ENCODE data around the gene PLPP3. TPM values are rescaled to one million over a fixed set of nuclear protein-coding genes. Genes with fewer than 3 reads are reported as not detected.
A peak's percentile ranks its signal among the peaks of the same experiment; 100 is the strongest.
"Not testable (repeated sequence)": the region's sequence is repeated elsewhere in the genome, so short reads cannot be mapped to it uniquely, and the experiment has no call there.

The PLPP3 gene
- total and polyA plus RNA-seq, 4 donors: 123 to 253 (median 176) TPM

DNA sequence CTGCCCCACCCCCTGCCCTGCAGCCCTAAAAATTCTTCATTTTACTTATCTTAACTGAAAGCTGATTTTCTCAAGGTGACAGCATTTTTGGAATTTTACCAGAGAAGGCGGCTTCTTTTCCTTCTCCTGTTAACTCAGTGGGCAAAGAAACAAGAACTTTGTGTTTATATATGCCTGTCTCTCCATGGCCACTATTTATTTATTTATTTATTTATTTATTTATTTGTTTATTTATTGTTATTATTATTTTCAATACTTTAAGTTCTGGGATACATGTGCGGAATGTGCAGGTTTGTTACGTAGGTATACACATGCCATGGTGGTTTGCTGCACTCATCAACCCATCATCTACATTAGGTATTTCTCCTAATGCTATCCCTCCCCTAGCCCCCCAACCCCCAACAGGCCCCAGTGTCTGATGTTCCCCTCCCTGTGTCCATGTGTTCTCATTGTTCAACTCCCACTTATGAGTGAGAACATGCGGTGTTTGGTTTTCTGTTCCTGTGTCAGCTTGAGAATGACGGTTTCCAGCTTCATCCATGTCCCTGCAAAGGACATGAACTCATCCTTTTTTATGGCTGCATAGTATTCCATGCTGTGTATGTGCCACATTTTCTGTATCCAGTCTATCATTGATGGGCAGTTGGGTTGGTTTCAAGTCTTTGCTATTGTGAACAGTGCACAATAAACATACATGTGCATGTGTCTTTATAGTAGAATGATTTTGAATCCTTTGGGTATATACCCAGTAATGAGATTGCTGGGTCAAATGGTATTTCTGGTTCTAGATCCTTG lies 16.2 kb upstream of the PLPP3 start:
- 100% methylated on average over 2 of the region's 5 CpGs for WGBS (ENCODE audit: insufficient coverage)
- not testable (repeated sequence) for H3K36me3 ChIP-seq (ENCODE audit: control insufficient read depth, insufficient read depth, low read length)

DNA sequence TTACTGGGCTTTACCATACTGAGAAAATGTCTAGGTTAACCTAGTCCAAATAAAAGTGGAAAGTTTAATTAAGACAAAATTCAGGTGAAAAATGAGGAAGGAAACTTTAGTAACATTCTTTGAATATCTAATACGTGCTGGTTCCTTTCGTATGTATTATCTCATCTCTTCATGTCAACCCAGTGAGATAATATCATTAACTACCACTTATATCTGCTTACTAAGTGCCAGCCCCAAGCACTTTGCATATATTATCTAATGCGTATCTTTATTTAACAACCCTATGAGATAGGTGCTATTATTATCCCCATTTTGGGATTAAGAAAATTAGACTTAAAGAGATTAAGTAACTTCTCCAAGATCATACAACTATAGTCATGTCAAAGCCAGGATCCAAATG lies 12.5 kb upstream of the PLPP3 start:
- no peaks in the 10 kb centered on the region for H3K4me1 ChIP-seq (ENCODE audit: control insufficient read depth, insufficient read depth, low read length)
- no peaks in the 10 kb centered on the region for H3K36me3 ChIP-seq (ENCODE audit: control insufficient read depth, insufficient read depth, low read length)
- no peak overlapping the region for H3K27ac ChIP-seq (ENCODE audit: low read depth, low read length)
- no peak for DNase-seq (ENCODE audit: low read depth in 4 of 6, low spot score in 6 of 6)
- no peaks in the 10 kb centered on the region for H3K9me3 ChIP-seq (ENCODE audit: control insufficient read depth, insufficient read depth, low read length)
- no peaks in the 10 kb centered on the region for H3K27me3 ChIP-seq (ENCODE audit: control insufficient read depth, insufficient read depth, low read length)
- no peak overlapping the region for H3K4me3 ChIP-seq (ENCODE audit: low read depth, low read length)
- 71% methylated on average over 2 of the region's 3 CpGs for WGBS (ENCODE audit: insufficient coverage)

More for the DNA sequence above, 16.2 kb upstream of the PLPP3 start:
- not testable (repeated sequence) for H3K4me3 ChIP-seq (ENCODE audit: low read depth, low read length); H3K9me3 ChIP-seq (ENCODE audit: control insufficient read depth, insufficient read depth, low read length); H3K4me1 ChIP-seq (ENCODE audit: control insufficient read depth, insufficient read depth, low read length); DNase-seq (ENCODE audit: low read depth in 4 of 6, low spot score in 6 of 6); H3K27ac ChIP-seq (ENCODE audit: low read depth, low read length); H3K27me3 ChIP-seq (ENCODE audit: control insufficient read depth, insufficient read depth, low read length)

DNA sequence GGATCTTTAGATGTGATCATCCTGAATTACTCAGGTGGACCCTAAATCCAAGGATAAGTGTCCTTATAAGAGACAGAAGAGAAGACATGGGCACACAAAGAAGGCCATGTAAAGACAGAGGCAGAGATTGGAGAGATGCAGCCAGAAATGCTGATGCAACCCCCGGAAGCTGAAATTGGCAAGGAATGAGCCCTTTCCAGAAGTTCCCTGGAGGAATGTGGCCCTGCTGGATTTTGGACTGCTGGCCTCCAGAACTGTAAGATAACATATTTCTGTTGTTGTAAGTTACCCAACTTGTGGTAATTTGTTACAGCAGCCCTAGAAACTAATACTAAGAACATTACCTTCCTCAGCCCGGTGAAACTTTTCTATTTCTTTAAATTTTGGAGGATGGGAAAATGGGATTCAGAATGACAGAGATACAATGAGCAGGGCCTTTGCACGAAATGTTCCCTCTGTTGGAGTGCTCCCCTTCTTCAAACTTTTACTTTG lies 11.2 kb upstream of the PLPP3 start:
- H3K4me3 ChIP-seq (ENCODE audit: low read depth, low read length): no peak overlapping the region
- 91% methylated on average over 2 of the region's 3 CpGs for WGBS (ENCODE audit: insufficient coverage)
- no peaks in the 10 kb centered on the region for H3K36me3 ChIP-seq (ENCODE audit: control insufficient read depth, insufficient read depth, low read length)
- H3K4me1 ChIP-seq (ENCODE audit: control insufficient read depth, insufficient read depth, low read length): no peaks in the 10 kb centered on the region
- DNase-seq (ENCODE audit: low read depth in 4 of 6, low spot score in 6 of 6): no peak
- H3K9me3 ChIP-seq (ENCODE audit: control insufficient read depth, insufficient read depth, low read length): no peaks in the 10 kb centered on the region
- H3K27ac ChIP-seq (ENCODE audit: low read depth, low read length): no peak overlapping the region
- H3K27me3 ChIP-seq (ENCODE audit: control insufficient read depth, insufficient read depth, low read length): no peaks in the 10 kb centered on the region

DNA sequence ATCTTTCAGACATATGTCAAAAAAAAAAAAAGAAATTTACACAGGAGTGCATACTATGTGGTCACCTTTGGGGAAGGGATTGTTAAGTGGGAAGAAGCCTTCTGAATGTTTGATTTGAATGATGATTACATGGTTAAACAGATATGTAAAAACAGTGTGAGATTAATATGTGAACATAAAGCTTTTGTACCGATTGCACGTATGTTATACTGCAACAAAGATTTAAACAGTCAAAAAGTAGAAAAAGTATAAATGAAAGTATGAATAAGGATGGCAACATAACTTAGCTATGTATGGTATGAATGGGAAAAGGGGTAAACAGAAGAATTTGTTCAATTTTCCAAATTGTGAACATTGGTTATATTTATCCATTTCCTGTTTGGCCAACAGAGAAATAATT lies 10.0 kb upstream of the PLPP3 start:
- Histone ChIP-seq H3K27ac (ENCODE audit: low read depth, low read length) (no peak overlapping the region), H3K9me3 (ENCODE audit: control insufficient read depth, insufficient read depth, low read length) (no peaks in the 10 kb centered on the region), H3K4me1 (ENCODE audit: control insufficient read depth, insufficient read depth, low read length) (no peaks in the 10 kb centered on the region), H3K36me3 (ENCODE audit: control insufficient read depth, insufficient read depth, low read length) (no peaks in the 10 kb centered on the region), H3K4me3 (ENCODE audit: low read depth, low read length) (no peak overlapping the region), H3K27me3 (ENCODE audit: control insufficient read depth, insufficient read depth, low read length) (no peaks in the 10 kb centered on the region)
- DNase-seq (ENCODE audit: low read depth in 4 of 6, low spot score in 6 of 6): no peak
- 100% methylated on average over 2 of the region's 2 CpGs for WGBS (ENCODE audit: insufficient coverage)

DNA sequence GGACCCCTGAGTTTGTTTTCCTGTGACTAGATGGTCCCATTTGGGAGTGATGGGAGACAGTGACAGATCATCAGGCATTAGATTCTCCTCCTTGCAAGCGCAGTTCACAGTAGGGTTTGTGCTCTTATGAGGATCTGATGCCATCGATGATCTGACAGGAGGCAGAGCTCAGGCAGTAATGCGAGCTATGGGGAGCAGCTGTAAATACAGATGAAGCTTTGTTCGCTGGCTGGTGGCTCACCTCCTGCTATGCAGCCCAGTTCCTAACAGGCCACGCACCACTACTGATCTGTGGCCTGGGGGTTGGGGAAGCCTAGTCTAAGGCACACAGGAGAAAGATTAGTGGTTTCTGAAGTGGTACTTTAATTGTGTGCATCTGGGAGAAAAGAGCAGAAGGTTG lies 7.1 kb upstream of the PLPP3 start:
- Histone ChIP-seq H3K9me3 (ENCODE audit: control insufficient read depth, insufficient read depth, low read length) (no peaks in the 10 kb centered on the region), H3K36me3 (ENCODE audit: control insufficient read depth, insufficient read depth, low read length) (no peaks in the 10 kb centered on the region), H3K27me3 (ENCODE audit: control insufficient read depth, insufficient read depth, low read length) (no peaks in the 10 kb centered on the region), H3K4me3 (ENCODE audit: low read depth, low read length) (no peak overlapping the region), H3K4me1 (ENCODE audit: control insufficient read depth, insufficient read depth, low read length) (no peaks in the 10 kb centered on the region), H3K27ac (ENCODE audit: low read depth, low read length) (no peak overlapping the region)
- no peak for DNase-seq (ENCODE audit: low read depth in 4 of 6, low spot score in 6 of 6)
- WGBS (ENCODE audit: insufficient coverage): 74% methylated on average over 4 of the region's 5 CpGs

DNA sequence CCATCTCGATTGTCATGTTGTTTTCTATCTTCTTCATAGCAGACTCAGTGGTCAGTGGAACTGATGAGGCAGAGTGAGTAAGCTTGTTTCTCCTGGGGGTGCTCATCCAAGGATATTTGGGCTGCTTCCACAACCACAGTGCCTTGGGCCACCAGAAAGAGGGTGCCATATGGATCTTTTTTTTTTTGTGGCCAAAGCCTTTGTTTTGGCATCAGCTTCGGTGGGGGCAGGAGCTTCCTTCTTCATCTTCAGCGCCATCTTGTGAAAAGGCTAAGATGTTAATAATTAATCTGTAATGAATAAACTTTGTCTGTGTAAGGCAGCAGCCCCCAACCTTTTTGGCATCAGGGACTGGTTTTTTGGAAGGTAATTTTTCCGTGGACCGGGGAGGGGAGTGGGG lies 6.6 kb upstream of the PLPP3 start:
- 33% methylated on average over 1 of the region's 5 CpGs for WGBS (ENCODE audit: insufficient coverage)
- H3K27ac ChIP-seq (ENCODE audit: low read depth, low read length): no peak overlapping the region
- no peaks in the 10 kb centered on the region for H3K9me3 ChIP-seq (ENCODE audit: control insufficient read depth, insufficient read depth, low read length)
- no peak overlapping the region for H3K4me3 ChIP-seq (ENCODE audit: low read depth, low read length)
- no peaks in the 10 kb centered on the region for H3K27me3 ChIP-seq (ENCODE audit: control insufficient read depth, insufficient read depth, low read length)
- no peak for DNase-seq (ENCODE audit: low read depth in 4 of 6, low spot score in 6 of 6)
- no peaks in the 10 kb centered on the region for H3K4me1 ChIP-seq (ENCODE audit: control insufficient read depth, insufficient read depth, low read length)
- H3K36me3 ChIP-seq (ENCODE audit: control insufficient read depth, insufficient read depth, low read length): no peaks in the 10 kb centered on the region

DNA sequence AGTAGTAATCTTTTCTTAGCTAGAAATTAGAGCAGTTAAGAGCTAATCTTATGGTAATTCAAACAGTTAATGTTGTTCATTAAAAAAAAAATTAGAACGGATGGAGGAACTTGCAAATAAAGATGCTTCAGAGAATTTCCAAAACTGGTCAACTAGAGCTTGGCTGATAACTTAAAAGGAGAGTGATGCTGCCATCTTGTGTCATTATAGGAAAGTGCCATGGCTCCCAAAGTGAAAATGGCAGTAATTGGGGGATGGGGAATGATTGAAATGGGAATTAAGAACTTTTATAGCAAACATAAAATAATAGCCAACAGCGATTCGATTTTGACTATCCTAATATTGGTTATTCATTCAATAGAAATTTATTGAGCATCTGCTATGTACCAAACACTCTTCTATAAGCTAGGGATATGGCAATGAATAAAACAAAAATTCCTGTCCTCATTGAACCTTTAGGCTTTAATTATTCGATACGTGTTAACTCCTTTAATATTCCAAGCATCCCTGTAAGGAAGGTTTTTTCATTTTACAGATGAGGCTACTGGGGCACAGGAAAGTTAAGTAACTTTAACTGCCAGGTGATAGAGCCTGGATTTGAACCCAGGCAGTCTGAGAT lies 5.7 kb upstream of the PLPP3 start:
- Histone ChIP-seq H3K9me3 (ENCODE audit: control insufficient read depth, insufficient read depth, low read length) (no peaks in the 10 kb centered on the region), H3K4me1 (ENCODE audit: control insufficient read depth, insufficient read depth, low read length) (no peaks in the 10 kb centered on the region), H3K27ac (ENCODE audit: low read depth, low read length) (no peak overlapping the region), H3K27me3 (ENCODE audit: control insufficient read depth, insufficient read depth, low read length) (no peaks in the 10 kb centered on the region), H3K36me3 (ENCODE audit: control insufficient read depth, insufficient read depth, low read length) (no peaks in the 10 kb centered on the region), H3K4me3 (ENCODE audit: low read depth, low read length) (no peak overlapping the region)
- DNase-seq (ENCODE audit: low read depth in 4 of 6, low spot score in 6 of 6): peak in 2 of 6 donors; percentile 88 to 93
- 0% methylated on average over 1 of the region's 5 CpGs for WGBS (ENCODE audit: insufficient coverage)

DNA sequence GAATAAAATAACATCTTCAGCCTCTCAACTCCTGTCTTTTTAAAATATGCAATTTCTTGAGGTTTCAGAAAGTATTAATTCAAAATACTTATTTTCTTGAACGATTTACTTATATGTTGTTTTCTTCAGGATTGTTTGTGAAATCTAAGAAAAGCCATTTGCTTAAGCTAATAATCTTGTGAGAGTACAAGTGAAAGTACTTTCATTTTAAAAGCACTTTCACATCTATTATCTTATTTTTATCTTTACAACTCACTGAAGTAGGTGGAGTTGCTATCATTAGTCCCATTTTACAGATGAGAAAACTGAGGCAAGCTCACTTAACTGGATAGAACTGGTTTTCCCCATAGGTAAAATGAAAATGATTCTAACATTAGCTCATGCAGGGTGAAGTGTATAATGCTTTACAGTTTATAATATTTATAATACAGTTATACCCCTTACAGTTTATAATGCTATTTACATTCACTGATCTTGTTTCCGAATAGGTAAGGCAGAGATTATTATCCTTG lies 4.7 kb upstream of the PLPP3 start:
- H3K4me3 ChIP-seq (ENCODE audit: low read depth, low read length): no peak overlapping the region
- H3K27me3 ChIP-seq (ENCODE audit: control insufficient read depth, insufficient read depth, low read length): no peaks in the 10 kb centered on the region
- H3K9me3 ChIP-seq (ENCODE audit: control insufficient read depth, insufficient read depth, low read length): no peaks in the 10 kb centered on the region
- H3K4me1 ChIP-seq (ENCODE audit: control insufficient read depth, insufficient read depth, low read length): no peaks in the 10 kb centered on the region
- no peaks in the 10 kb centered on the region for H3K36me3 ChIP-seq (ENCODE audit: control insufficient read depth, insufficient read depth, low read length)
- WGBS (ENCODE audit: insufficient coverage): no CpG with 5 or more reads among the region's 2 CpGs
- DNase-seq (ENCODE audit: low read depth in 4 of 6, low spot score in 6 of 6): no peak
- no peak overlapping the region for H3K27ac ChIP-seq (ENCODE audit: low read depth, low read length)

DNA sequence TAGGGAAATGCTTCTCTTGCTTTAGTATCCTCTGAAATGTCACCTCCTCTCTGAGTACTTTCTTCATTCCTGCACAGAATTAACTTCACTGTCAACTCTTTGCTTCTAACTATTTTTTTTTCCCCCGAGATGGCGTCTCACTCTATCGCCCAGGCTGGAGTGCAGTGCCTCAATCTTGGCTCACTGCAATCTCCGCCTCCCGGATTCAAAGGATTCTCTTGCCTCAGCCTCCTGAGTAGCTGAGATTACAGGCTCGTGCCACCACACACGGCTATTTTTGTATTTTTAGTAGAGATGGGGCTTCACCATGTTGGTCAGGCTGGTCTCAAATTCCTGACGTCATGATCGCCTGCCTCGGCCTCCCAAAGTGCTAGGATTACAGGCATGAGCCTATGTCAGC lies 1.4 kb upstream of the PLPP3 start:
- Histone ChIP-seq H3K27me3 (ENCODE audit: control insufficient read depth, insufficient read depth, low read length) (no peaks in the 10 kb centered on the region), H3K36me3 (ENCODE audit: control insufficient read depth, insufficient read depth, low read length) (no peaks in the 10 kb centered on the region), H3K9me3 (ENCODE audit: control insufficient read depth, insufficient read depth, low read length) (no peaks in the 10 kb centered on the region), H3K4me3 (ENCODE audit: low read depth, low read length) (no peak overlapping the region), H3K27ac (ENCODE audit: low read depth, low read length) (no peak overlapping the region), H3K4me1 (ENCODE audit: control insufficient read depth, insufficient read depth, low read length) (peaks cover 8% of the 10 kb centered on the region)
- DNase-seq (ENCODE audit: low read depth in 4 of 6, low spot score in 6 of 6): no peak
- 94% methylated on average over 10 of the region's 10 CpGs for WGBS (ENCODE audit: insufficient coverage)

Measured in spinal cord (tissue), 10 donors.